Myocyte (in vitro differentiated cells): Measurements from ENCODE around the gene CGB7. TPM values are rescaled to one million over a fixed set of nuclear protein-coding genes. Genes with fewer than 3 reads are reported as not detected.
"Not testable (repeated sequence)": the region's sequence is repeated elsewhere in the genome, so short reads cannot be mapped to it uniquely, and the experiment has no call there.

Source experiments
- DNase-seq: peaks from one replicate; pipeline ENCODE4 v3.0.0-alpha.2; 2012; ENCODE audit warnings: low read depth
- total RNA-seq: library from RNA; depleted of rRNA; stranded (reverse); fragments of >200 nt; gene quantifications from 2 replicates; pipeline ENCODE4 v1.2.3, GENCODE V29; 2014

CGB7 gene
- total RNA-seq, 1 donor from 2014 or later = 0.29 TPM

GRCh38 chr19:49073514-49074378 lies 16.2 kb upstream of the CGB7 start:
- DNase-seq = peak; percentile 83

- DNase-seq = peak; percentile 3
Observed at GRCh38 chr19:49071860-49072547, 14.5 kb upstream of the CGB7 start.

- no peak for DNase-seq
Observed at GRCh38 chr19:49070416-49070815, 12.9 kb upstream of the CGB7 start.

- DNase-seq = no peak
Observed at GRCh38 chr19:49069026-49069425, 11.5 kb upstream of the CGB7 start.

- DNase-seq = peak; percentile 3
Observed at GRCh38 chr19:49067554-49067953, 10.0 kb upstream of the CGB7 start.

- DNase-seq = peak; percentile 32
Observed at GRCh38 chr19:49065905-49066512, 8.5 kb upstream of the CGB7 start.

- no peak for DNase-seq
Observed at GRCh38 chr19:49064768-49065611, 7.4 kb upstream of the CGB7 start, which contains the start of gene NTF4. NTF4 (minus strand) TSS chr19:49064818; CDS start chr19:49061997, 2,821 bp downstream.

- no peak for DNase-seq
Observed at GRCh38 chr19:49064029-49064629, 6.6 kb upstream of the CGB7 start.

- DNase-seq = no peak
Observed at GRCh38 chr19:49061445-49061844, 3.9 kb upstream of the CGB7 start.

- DNase-seq = no peak
Observed at GRCh38 chr19:49061000-49061399, 3.5 kb upstream of the CGB7 start.

GRCh38 chr19:49059053-49059452 lies 1.5 kb upstream of the CGB7 start:
- DNase-seq = no peak

- DNase-seq = no peak
Observed at GRCh38 chr19:49058562-49058961, 1.0 kb upstream of the CGB7 start.

GRCh38 chr19:49056902-49057596 lies 500 bp downstream of the CGB7 start:
- DNase-seq = not testable (repeated sequence)

GRCh38 chr19:49056101-49056901 lies 1.2 kb downstream of the CGB7 start:
- peak; percentile 57 for DNase-seq

- DNase-seq = peak; percentile 61
Observed at GRCh38 chr19:49050376-49051033, 7.0 kb downstream of the CGB7 start.

GRCh38 chr19:49049834-49050233 lies 7.7 kb downstream of the CGB7 start:
- DNase-seq = not testable (repeated sequence)

- DNase-seq = not testable (repeated sequence)
Observed at GRCh38 chr19:49049011-49049410, 8.5 kb downstream of the CGB7 start, which contains the start of gene CGB8. CGB8 (minus strand) TSS chr19:49049111; CDS start chr19:49048739, 372 bp downstream.

- DNase-seq = not testable (repeated sequence)
Observed at GRCh38 chr19:49043548-49043947, 14.0 kb downstream of the CGB7 start, which contains the start of gene CGB5. CGB5 (plus strand) TSS chr19:49043848; CDS start chr19:49044210, 362 bp downstream.
